ENCODE measurements around the gene PDIA4. TPM values are rescaled to one million over a fixed set of nuclear protein-coding genes. Genes with fewer than 3 reads are reported as not detected.

The PDIA4 gene
- total and polyA plus RNA-seq, 2 of the 8 experiments (the other 6 are each of a cell fraction or from before 2014, with no cell fraction given) = 119 to 303 TPM

DNA sequence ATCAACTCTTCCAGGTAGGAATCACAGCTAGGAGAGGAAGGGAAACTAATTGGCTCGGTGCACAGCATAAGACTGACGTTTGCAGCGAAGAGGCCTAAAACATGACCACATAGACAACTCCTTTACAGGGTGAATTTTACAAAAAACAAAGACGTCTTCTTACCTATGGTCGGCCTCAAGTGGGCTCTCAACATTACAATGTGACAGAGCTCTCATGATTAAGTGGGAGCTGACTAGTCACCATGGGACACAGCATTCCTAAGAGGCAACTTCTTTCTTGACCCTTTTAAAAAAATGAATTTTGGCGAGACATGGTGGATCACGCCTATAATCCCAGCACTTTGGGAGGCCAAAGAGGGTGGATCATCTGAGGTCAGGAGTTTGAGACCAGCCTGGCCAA lies 4.6 kb downstream of the PDIA4 start:
- POLR2A ChIA-PET (ENCODE audit: partially characterized antibody) = interaction anchor here (1.3 kb wide), 1 partner anchor 16 kb away, joined by 3 read pairs; no protein-coding TSS in a partner anchor
- peaks cover 6 to 22% (median 13%) of the 10 kb centered on the region in 4 experiments for H3K36me3 ChIP-seq (ENCODE audit: control insufficient read depth in 2 of 4, insufficient read depth in 4 of 4, low read length in 3 of 4)

More for the DNA sequence above, 4.6 kb downstream of the PDIA4 start:
- no peaks in the 10 kb centered on the region for H3K9me3 ChIP-seq (ENCODE audit: insufficient read depth in 2 of 2, low read depth in 1 of 2, low read length in 1 of 2)
- no peak overlapping the region for H3K14ac ChIP-seq (ENCODE audit: insufficient read length)
- FAIRE-seq = no peak
- H3K9ac ChIP-seq (replicated peaks in 1 of 4; ENCODE audit: extremely low read depth in 1 of 4, low read depth in 3 of 4, low read length in 3 of 4) = peak overlapping the region in 1 of 4 experiments; percentile 7; a peak in 1 of 7 replicates
- H3K27ac ChIP-seq (ENCODE audit: low read depth, low read length) = peak overlapping the region; percentile 27
- no peak overlapping the region for H4K8ac ChIP-seq (ENCODE audit: extremely low read depth, insufficient read depth, low read length)
- no peak for DNase-seq (ENCODE audit: low read depth in 1 of 2, low spot score in 2 of 2)
- 67% methylated on average over 7 of the region's 7 CpGs; no CpG with 5 or more reads in 1 of the 2 experiments for WGBS, 2 experiments (ENCODE audit: extremely low coverage in 1 of 2, insufficient coverage in 1 of 2, insufficient read length in 1 of 2, insufficient replicate concordance in 2 of 2, low coverage in 1 of 2, low lambda C conversion rate in 2 of 2, missing lambda C conversion rate in 1 of 2)
- H2BK20ac ChIP-seq (ENCODE audit: low read length) = peak overlapping the region; percentile 9; the same call in 1 of the 2 replicates
- H4K91ac ChIP-seq (replicated peaks; ENCODE audit: insufficient read length, low read length) = peak overlapping the region; percentile 44
- peaks cover 18% of the 10 kb centered on the region for H3K79me1 ChIP-seq (ENCODE audit: low read depth, low read length)
- peaks cover 3 to 18% of the 10 kb centered on the region in 2 experiments for H4K20me1 ChIP-seq (replicated peaks in 1 of 2; ENCODE audit: control insufficient read depth in 1 of 2, insufficient read depth in 2 of 2, low read length in 2 of 2)
- H2BK5ac ChIP-seq (ENCODE audit: low read depth, low read length) = peak overlapping the region; percentile 41
- no peak overlapping the region for H3K18ac ChIP-seq (ENCODE audit: extremely low read depth, low read length)
- H2BK12ac ChIP-seq (ENCODE audit: low read depth, low read length) = peak overlapping the region; percentile 11; the same call in 1 of the 2 replicates
- no peaks in the 10 kb centered on the region for H3K27me3 ChIP-seq (replicated peaks in 1 of 4; ENCODE audit: control insufficient read depth in 3 of 4, extremely low read depth in 1 of 4, insufficient read depth in 3 of 4, low read length in 3 of 4)
- H3K56ac ChIP-seq (replicated peaks; ENCODE audit: insufficient read length, low read depth, low read length) = no peak overlapping the region
- peak overlapping the region; percentile 75 for H2BK120ac ChIP-seq (replicated peaks; ENCODE audit: low read depth, low read length)
- TF ChIP-seq SIRT6 (IDR thresholded peaks at IDR 0.05; ENCODE audit: low read length) (no peak), NANOG (IDR thresholded peaks at IDR 0.05; ENCODE audit: insufficient read depth, low read depth, low read length, poor library complexity, severe bottlenecking) (peak; percentile 59), EP300 (IDR thresholded peaks at IDR 0.05; ENCODE audit: borderline replicate concordance in 1 of 2, low read depth in 2 of 2, low read length in 2 of 2) (0 out of 3 replicates have a peak, but pooled peaks of 1 of the 2 experiments have one; percentile 12)
- no peak overlapping the region for H3K23ac ChIP-seq (ENCODE audit: insufficient read length)
- peak overlapping the region; percentile 34 to 59; a peak in 3 of 4 replicates for H3K4me2 ChIP-seq (ENCODE audit: insufficient read depth in 1 of 2, low read depth in 2 of 2, low read length in 2 of 2)
- no peak overlapping the region for H3K4ac ChIP-seq (replicated peaks; ENCODE audit: insufficient read length, low read depth, low read length)
- H3K4me3 ChIP-seq (ENCODE audit: extremely low read depth in 1 of 4, insufficient read depth in 2 of 4, low read depth in 3 of 4, low read length in 4 of 4) = no peak overlapping the region
- no peak overlapping the region for H2BK15ac ChIP-seq (ENCODE audit: low read length)
- CTCF ChIA-PET (ENCODE audit: partially characterized antibody) = interaction anchor here (0.6 to 6.6 kb wide), 6 partner anchors 14 to 293 kb away, joined by 3 to 44 read pairs (median 4); no protein-coding TSS in a partner anchor
- H3K23me2 ChIP-seq (ENCODE audit: low read depth, low read length) = peaks cover 3% of the 10 kb centered on the region; the same call in 1 of the 2 replicates
- peaks cover 4 to 16% (median 9%) of the 10 kb centered on the region in 4 experiments for H3K4me1 ChIP-seq (replicated peaks in 1 of 4; ENCODE audit: control insufficient read depth in 3 of 4, insufficient read depth in 4 of 4, low read length in 3 of 4)
- no peak overlapping the region for H2AFZ ChIP-seq (ENCODE audit: low read length)
- H3K79me2 ChIP-seq (ENCODE audit: control insufficient read depth in 1 of 2, insufficient read depth in 2 of 2, low read length in 2 of 2) = peaks cover 21 to 67% of the 10 kb centered on the region in 2 experiments
- no peak overlapping the region for H4K5ac ChIP-seq (ENCODE audit: insufficient read length, low read depth, low read length)
- 0 out of 2 replicates have a peak overlapping the region, but pooled peaks have one; percentile 56 for H2AK5ac ChIP-seq (ENCODE audit: low read depth, low read length)
